ENCODE data around the gene SLC30A7.
A peak's percentile ranks its signal among the peaks of the same experiment; 100 is the strongest.

DNA sequence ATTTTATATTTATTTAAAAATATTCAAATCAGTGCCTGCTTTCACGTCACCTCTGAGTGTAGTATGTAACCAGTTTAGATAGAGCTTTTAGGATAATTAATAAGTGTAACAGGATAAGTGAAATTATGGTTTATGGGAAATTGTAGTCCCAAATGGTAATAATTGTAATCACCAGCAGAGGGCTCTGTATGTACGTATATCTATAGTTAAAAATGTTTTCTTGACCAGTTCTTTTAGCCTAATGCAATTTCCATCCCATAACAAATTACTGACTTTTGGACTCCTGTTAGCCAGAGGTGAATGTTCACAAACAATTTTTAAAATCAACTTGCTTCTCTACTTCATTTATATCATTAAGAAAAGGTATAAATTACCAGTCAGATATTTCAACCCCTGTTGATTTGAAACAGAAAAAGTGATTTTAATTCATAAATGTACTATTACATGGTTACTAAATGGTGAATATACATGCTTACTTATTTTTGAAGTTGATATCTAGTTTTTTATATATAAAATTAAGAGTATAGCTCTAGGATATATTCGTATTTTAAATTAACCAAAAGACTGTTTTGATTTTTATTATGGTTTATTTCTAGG lies 25.3 kb downstream of the SLC30A7 start:
- TF ChIP-seq CTCF (IDR thresholded peaks at IDR 0.05; ENCODE audit: low read depth, low read length, poor library complexity, severe bottlenecking) (peak; percentile 58), EZH2phosphoT487 (IDR thresholded peaks at IDR 0.05; ENCODE audit: borderline replicate concordance, low read length) (no peak)

Measured in DOHH2 (cell line).